GM21526 (cell line): ENCODE data around the gene SRSF2.
"Not testable (repeated sequence)": the region's sequence is repeated elsewhere in the genome, so short reads cannot be mapped to it uniquely, and the experiment has no call there.

ENCODE experiments used
- ATAC-seq: cut with Tn5 transposase; IDR thresholded peaks from one replicate; pipeline ENCODE4 v1.9.1; 2021; ENCODE audit warnings: moderate library complexity; ENCODE audit not compliant: unreplicated experiment, low FRiP score

SRSF2 gene

GRCh38 chr17:76739568-76740115, 2.5 kb upstream of the SRSF2 start:
- ATAC-seq = not testable (repeated sequence)

- ATAC-seq = no peak
Observed at GRCh38 chr17:76738468-76738850, 1.3 kb upstream of the SRSF2 start.

DNA sequence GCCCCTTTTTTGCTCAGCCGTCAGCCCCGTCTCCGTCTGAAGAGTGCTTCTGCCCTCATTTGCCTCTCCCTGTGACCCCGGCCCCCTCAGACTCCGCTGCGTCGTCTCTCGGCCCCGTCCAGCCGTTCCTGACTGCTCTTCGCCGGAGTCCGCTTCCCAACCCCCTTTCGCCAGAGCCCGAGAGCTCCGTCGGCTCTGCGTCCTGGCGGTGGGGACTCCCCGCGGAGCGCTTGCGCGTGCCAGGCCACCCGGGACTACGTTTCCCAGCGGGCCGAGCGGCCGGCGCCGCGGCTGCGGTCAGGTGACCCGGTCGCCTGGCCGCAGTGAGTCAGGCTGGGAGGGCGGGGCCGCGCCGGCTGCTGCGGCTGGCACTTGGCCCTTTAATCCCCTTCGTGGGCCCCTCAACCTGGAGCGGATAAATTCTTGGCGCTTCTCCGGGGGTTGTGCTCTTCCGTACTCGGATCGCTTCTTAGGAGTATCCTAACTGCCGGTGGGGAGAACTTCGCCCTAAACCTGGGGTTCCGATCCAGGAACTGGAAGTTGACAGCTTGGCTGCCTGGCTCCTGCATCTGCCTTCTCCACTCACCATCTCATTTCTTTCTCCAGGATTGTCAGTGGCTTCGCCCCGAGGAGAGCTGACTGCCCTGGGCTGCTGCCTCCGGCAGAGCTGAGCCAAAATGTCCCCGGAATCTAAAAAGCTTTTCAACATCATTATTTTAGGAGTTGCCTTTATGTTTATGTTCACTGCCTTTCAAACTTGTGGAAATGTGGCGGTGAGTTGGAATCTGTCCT, 741 bp upstream of the SRSF2 start, which contains the start of gene MFSD11:
TSS of gene MFSD11 (plus strand) at position 444 of the 792 bp plus-strand sequence. CDS start at position 678, 234 bp downstream.
- peak; percentile 56 for ATAC-seq

- no peak for ATAC-seq
Observed at GRCh38 chr17:76736349-76737081, 616 bp downstream of the SRSF2 start.

- no peak for ATAC-seq
Observed at GRCh38 chr17:76735586-76736348, 1.4 kb downstream of the SRSF2 start.

DNA sequence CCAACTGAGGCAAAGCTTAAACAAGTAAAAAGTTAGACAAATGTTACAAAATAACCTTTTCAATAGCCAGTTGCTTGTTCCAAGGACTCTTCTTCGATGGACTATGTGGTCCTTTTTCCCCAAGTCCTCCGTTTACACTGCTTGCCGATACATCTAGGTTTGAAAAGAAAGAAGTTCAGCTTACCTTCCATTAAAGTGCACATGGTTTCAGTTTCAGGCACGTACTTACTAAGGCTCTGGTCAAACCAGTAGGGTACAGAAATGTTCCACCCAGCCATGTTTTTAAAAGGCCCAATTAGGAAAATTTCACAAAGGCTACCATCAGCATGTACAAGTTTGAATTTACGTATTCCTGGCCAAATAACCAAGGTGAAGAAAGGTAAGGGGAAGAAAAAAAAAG, 2.1 kb downstream of the SRSF2 start:
- ATAC-seq = no peak

DNA sequence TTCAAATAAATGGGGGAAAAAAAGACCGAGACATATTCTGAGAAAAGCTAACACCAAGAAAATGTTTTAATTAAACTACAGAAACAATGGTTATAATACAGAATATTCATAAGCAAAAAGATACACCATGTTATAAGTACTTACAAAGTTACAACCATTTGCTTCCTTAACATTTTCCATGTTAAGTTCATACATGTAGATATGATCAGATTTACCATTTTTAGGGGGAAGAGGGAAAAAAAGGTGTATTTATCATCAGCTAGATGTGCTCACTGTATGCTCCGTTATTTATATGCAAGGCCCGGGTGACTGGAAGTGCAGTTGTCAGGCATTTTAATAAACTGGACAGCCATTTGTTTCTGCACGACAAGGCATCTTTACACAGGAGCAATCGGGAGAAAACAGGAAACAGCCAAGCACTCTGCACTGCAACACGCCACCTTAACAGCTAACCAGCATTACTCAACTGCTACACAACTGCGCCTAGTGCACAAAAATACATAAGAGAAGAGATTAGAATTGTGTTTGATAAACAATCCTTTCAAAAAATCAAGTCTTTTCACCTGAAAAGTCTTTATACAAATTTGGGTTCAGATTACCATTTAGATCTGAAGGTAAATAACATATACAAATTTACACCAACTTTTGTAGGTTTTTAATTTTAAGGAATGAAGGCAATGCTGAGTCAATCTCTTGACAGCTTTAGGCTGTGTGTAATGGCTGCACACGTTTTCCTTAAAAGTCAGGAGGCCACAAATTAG, 2.9 kb downstream of the SRSF2 start:
- ATAC-seq = no peak

GRCh38 chr17:76733618-76733957, 3.5 kb downstream of the SRSF2 start:
- ATAC-seq = no peak

DNA sequence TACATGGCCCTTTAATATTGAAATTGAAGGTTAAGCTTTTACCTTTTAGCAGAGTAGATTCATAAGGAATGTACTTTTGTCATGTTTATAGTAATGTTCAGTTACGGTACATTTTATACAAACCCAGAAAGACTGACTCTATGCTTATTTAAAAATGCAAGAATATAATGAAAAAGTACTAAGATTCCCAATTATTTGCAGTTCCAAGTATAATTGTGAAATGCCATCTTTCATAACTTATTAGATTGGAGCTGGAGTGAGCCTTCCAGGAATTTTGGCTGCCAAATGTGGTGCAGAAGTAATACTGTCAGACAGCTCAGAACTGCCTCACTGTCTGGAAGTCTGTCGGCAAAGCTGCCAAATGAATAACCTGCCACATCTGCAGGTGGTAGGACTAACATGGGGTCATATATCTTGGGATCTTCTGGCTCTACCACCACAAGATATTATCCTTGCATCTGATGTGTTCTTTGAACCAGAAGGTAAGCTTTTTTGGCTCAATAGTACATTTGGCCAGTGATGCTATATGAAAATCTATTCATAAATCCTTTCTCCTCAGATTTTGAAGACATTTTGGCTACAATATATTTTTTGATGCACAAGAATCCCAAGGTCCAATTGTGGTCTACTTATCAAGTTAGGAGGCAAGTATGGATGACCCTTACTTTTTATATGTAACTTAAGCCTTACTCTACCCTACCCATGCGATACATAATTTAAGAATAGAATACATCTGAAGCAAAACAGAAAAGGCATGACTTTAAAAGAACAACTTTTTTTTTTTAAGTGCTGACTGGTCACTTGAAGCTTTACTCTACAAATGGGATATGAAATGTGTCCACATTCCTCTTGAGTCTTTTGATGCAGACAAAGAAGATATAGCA, 4.2 kb downstream of the SRSF2 start:
- no peak for ATAC-seq

- not testable (repeated sequence) for ATAC-seq
Observed at GRCh38 chr17:76731800-76732733, 5.1 kb downstream of the SRSF2 start.

DNA sequence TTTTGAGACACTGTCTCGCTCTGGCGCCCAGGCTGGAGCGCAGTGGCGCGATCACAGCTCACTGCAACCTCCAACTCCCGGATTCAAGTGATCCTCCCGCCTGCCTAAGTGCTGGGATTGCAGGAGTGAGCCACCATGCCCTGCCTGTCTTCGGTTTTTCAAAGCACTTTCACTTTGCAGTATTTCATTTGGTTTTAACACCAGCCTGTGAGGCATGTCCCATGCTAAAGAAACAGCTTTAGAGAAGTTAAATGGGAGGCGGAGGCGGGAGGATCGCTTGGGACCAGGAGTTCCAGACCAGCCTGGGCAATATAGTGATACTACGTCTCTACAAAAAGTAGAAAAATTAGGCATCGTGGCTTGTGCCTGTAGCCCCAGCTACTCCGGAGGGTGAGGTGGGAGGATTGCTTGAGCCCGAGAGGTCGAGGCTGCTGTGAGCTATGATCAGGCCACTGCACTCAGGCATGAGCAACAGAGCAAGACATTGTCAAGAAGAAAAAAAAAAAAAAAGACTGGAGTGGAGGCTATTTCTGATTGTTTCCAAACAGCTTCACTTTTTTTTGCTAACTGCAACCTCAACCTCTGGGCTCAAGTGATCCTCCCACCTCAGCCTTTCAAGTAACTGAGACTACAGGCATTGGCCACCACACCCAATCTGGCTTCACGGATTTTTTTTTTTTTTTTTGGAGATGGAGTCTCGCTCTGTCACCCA, 9.2 kb downstream of the SRSF2 start:
- no peak for ATAC-seq

GRCh38 chr17:76726776-76727718, 10.1 kb downstream of the SRSF2 start, which contains the start of gene METTL23:
TSS of gene METTL23 (plus strand) at chr17:76726839. CDS start at chr17:76729711, 2,872 bp downstream.
- ATAC-seq = peak; percentile 40

GRCh38 chr17:76726231-76726775, 10.8 kb downstream of the SRSF2 start, which contains the start of gene JMJD6:
TSS of gene JMJD6 (minus strand) at chr17:76726606. CDS start at chr17:76726475, 131 bp downstream.
- ATAC-seq = peak; percentile 57

DNA sequence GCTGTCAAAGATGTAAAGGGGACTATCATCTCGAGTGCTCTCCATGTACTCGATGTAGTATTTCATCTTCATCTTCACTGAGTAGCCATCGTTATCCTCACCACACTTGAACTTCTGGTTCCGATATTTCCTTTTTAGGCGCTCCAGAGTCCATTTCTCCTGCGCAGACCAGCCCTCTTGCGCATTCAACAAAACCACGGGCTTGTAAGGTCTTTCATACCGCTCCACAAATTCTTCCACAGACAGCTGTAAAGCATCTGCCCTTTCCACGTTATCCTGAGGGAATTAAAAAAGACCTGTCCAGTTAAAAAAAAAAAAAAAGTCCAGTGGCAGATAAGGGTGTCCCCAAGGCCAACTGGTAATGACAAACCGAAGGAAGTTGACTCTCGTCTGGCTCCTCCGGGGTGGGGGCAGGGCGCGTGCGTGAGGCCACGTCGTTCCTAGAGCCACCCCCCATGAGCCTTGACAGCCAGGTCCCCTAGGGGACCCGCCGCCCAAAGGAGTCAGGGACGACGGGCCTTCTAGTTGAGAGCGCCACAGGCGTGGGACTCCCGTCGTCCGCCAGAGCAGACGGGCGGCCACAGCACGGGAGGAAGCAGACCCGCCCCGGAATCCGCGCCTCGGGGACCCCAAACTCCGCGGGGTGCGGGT, 11.4 kb downstream of the SRSF2 start:
- peak; percentile 23 for ATAC-seq

DNA sequence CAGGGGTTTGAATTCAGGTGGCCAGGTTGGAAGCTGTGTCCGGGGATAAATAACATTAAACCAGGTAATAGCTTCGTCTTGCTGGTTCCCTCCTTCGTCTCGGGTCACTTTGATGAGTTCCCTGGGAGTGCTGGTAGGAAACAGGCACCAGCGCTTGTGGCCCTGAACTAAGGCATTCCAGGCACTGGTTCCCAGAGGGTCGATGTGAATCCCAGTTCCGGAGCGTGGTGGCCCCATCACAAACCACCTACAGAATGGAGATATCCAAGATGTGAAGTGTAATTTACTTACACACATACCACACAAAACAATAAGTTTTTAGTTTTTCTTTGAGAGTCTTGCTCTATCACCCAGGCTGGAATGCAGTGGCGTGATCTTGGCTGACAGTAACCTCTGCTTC, 13.3 kb downstream of the SRSF2 start:
- no peak for ATAC-seq
